ENCODE measurements around the gene CA5A.

The CA5A gene

GRCh38 chr16:87856791-87857228 is 79.5 kb downstream of the CA5A start:
- TF ChIP-seq CTCF (IDR thresholded peaks at IDR 0.05; ENCODE audit: insufficient read depth, low read length) (no peak), SPI1 (IDR thresholded peaks at IDR 0.05; ENCODE audit: borderline replicate concordance, low read depth) (no peak), GABPA (IDR thresholded peaks at IDR 0.05; ENCODE audit: low read depth) (no peak), POLR2AphosphoS5 (IDR thresholded peaks at IDR 0.05; ENCODE audit: low read depth) (no peak), REST (IDR thresholded peaks at IDR 0.05; ENCODE audit: insufficient replicate concordance, low read depth) (no peak)
- no peak overlapping the region for H3K4me3 ChIP-seq (replicated peaks; ENCODE audit: insufficient read depth, low read length)
- no peak overlapping the region for H3K27ac ChIP-seq (replicated peaks)
- no peak for DNase-seq (ENCODE audit: low read depth in 1 of 2, low spot score in 1 of 2)
- H3K27me3 ChIP-seq (ENCODE audit: insufficient read depth, poor library complexity, severe bottlenecking): no peaks in the 10 kb centered on the region

GRCh38 chr16:87855852-87856715 is 80.2 kb downstream of the CA5A start:
- TF ChIP-seq REST (IDR thresholded peaks at IDR 0.05; ENCODE audit: insufficient replicate concordance, low read depth) (no peak), GABPA (IDR thresholded peaks at IDR 0.05; ENCODE audit: low read depth) (no peak), POLR2AphosphoS5 (IDR thresholded peaks at IDR 0.05; ENCODE audit: low read depth) (no peak), CTCF (IDR thresholded peaks at IDR 0.05; ENCODE audit: insufficient read depth, low read length) (no peak), SPI1 (IDR thresholded peaks at IDR 0.05; ENCODE audit: borderline replicate concordance, low read depth) (peak; percentile 51; the same call in 1 of the 2 replicates)
- H3K4me3 ChIP-seq (replicated peaks; ENCODE audit: insufficient read depth, low read length): no peak overlapping the region
- H3K27ac ChIP-seq (replicated peaks): no peak overlapping the region
- DNase-seq (ENCODE audit: low read depth in 1 of 2, low spot score in 1 of 2): no peak
- no peaks in the 10 kb centered on the region for H3K27me3 ChIP-seq (ENCODE audit: insufficient read depth, poor library complexity, severe bottlenecking)

- Histone ChIP-seq H3K27ac (replicated peaks) (no peak overlapping the region), H3K27me3 (ENCODE audit: insufficient read depth, poor library complexity, severe bottlenecking) (no peaks in the 10 kb centered on the region), H3K4me3 (replicated peaks; ENCODE audit: insufficient read depth, low read length) (no peak overlapping the region)
- no peak for TF ChIP-seq REST (IDR thresholded peaks at IDR 0.05; ENCODE audit: insufficient replicate concordance, low read depth)
- no peak for TF ChIP-seq SPI1 (IDR thresholded peaks at IDR 0.05; ENCODE audit: borderline replicate concordance, low read depth)
- no peak for TF ChIP-seq GABPA (IDR thresholded peaks at IDR 0.05; ENCODE audit: low read depth)
- no peak for TF ChIP-seq POLR2AphosphoS5 (IDR thresholded peaks at IDR 0.05; ENCODE audit: low read depth)
- TF ChIP-seq CTCF (IDR thresholded peaks at IDR 0.05; ENCODE audit: insufficient read depth, low read length): no peak
- no peak for DNase-seq (ENCODE audit: low read depth in 1 of 2, low spot score in 1 of 2)
These were observed 81.2 kb downstream of the CA5A start for GRCh38 chr16:87854907-87855683.

Data from HL-60 (cell line).